Measurements from ENCODE around the gene NECTIN2. TPM values are rescaled to one million over a fixed set of nuclear protein-coding genes. Genes with fewer than 3 reads are reported as not detected.

Gene NECTIN2
- total and polyA plus RNA-seq, 2 donors (not counting 1 experiment from before 2014, with no cell fraction given): 0.15 to 0.32 TPM

GRCh38 chr19:44816301-44816700 lies 29.8 kb upstream of the NECTIN2 start:
- Mint-ChIP-seq H3K4me3 (no peak overlapping the region), H3K4me1 (no peaks in the 10 kb centered on the region), H3K9me3 (ENCODE audit: insufficient read depth) (no peaks in the 10 kb centered on the region), H3K27me3 (peaks cover 4% of the 10 kb centered on the region), H3K27ac (no peak overlapping the region)
- no peak overlapping the region for H3K4me2 ChIP-seq (replicated peaks; ENCODE audit: low read depth, low read length, poor library complexity, severe bottlenecking)
- no peak overlapping the region for H3K4me3 ChIP-seq (ENCODE audit: control extremely low read depth in 1 of 5, extremely low read depth in 1 of 5, insufficient read depth in 1 of 5, low read depth in 2 of 5, low read length in 4 of 5)
- intact Hi-C loops (cut with micrococcal nuclease): no loop called here
- TF ChIP-seq CTCF (IDR thresholded peaks at IDR 0.05) (no peak), EZH2 (IDR thresholded peaks at IDR 0.05; ENCODE audit: borderline replicate concordance, insufficient read depth, low read depth, low read length, poor library complexity, severe bottlenecking) (no peak)
- H3K9me3 ChIP-seq (ENCODE audit: control extremely low read depth in 1 of 3, control insufficient read depth in 2 of 3, insufficient read depth in 1 of 3, low read length in 2 of 3): peaks cover 0 to 4% (median 0%) of the 10 kb centered on the region in 3 donors
- no peak overlapping the region for H3K27ac ChIP-seq (ENCODE audit: low read length in 2 of 2)
- ChIA-PET POLR2A (no interaction called here), CTCF (no interaction called here)
- H3K4me1 ChIP-seq (ENCODE audit: control insufficient read depth in 2 of 2, insufficient read depth in 2 of 2, low read length in 2 of 2): no peaks in the 10 kb centered on the region
- no peak overlapping the region for H3K9ac ChIP-seq (ENCODE audit: low read length)
- ATAC-seq (ENCODE audit: low read depth) (no peak), DNase-seq (no peak)
- 67% methylated on average over 1 of the region's 2 CpGs for WGBS (ENCODE audit: insufficient coverage)
- H2AFZ ChIP-seq (ENCODE audit: insufficient read depth, low read depth, low read length, poor library complexity, severe bottlenecking): no peak overlapping the region
- no peaks in the 10 kb centered on the region for H3K27me3 ChIP-seq (replicated peaks in 1 of 4; ENCODE audit: control extremely low read depth in 1 of 4, control insufficient read depth in 3 of 4, insufficient read depth in 4 of 4, low read length in 3 of 4)
- H3K79me2 ChIP-seq (ENCODE audit: control insufficient read depth, insufficient read depth, low read length): no peaks in the 10 kb centered on the region
- H4K20me1 ChIP-seq (ENCODE audit: control insufficient read depth, insufficient read depth, low read length, poor library complexity, severe bottlenecking): no peaks in the 10 kb centered on the region
- no peaks in the 10 kb centered on the region for H3K36me3 ChIP-seq (replicated peaks in 1 of 2; ENCODE audit: control extremely low read depth in 1 of 2, control insufficient read depth in 1 of 2, extremely low read depth in 1 of 2, insufficient read depth in 2 of 2, low read length in 1 of 2)

GRCh38 chr19:44817725-44818465 lies 28.2 kb upstream of the NECTIN2 start:
- Histone ChIP-seq H3K9me3 (ENCODE audit: control extremely low read depth in 1 of 3, control insufficient read depth in 2 of 3, insufficient read depth in 1 of 3, low read length in 2 of 3) (peaks cover 0 to 4% (median 0%) of the 10 kb centered on the region in 3 donors), H3K27ac (ENCODE audit: low read length in 2 of 2) (no peak overlapping the region), H3K36me3 (replicated peaks in 1 of 2; ENCODE audit: control extremely low read depth in 1 of 2, control insufficient read depth in 1 of 2, extremely low read depth in 1 of 2, insufficient read depth in 2 of 2, low read length in 1 of 2) (no peaks in the 10 kb centered on the region), H3K9ac (ENCODE audit: low read length) (no peak overlapping the region), H3K4me2 (replicated peaks; ENCODE audit: low read depth, low read length, poor library complexity, severe bottlenecking) (no peak overlapping the region), H3K4me1 (ENCODE audit: control insufficient read depth in 2 of 2, insufficient read depth in 2 of 2, low read length in 2 of 2) (no peaks in the 10 kb centered on the region), H2AFZ (ENCODE audit: insufficient read depth, low read depth, low read length, poor library complexity, severe bottlenecking) (no peak overlapping the region), H4K20me1 (ENCODE audit: control insufficient read depth, insufficient read depth, low read length, poor library complexity, severe bottlenecking) (no peaks in the 10 kb centered on the region), H3K79me2 (ENCODE audit: control insufficient read depth, insufficient read depth, low read length) (no peaks in the 10 kb centered on the region), H3K4me3 (ENCODE audit: control extremely low read depth in 1 of 5, extremely low read depth in 1 of 5, insufficient read depth in 1 of 5, low read depth in 2 of 5, low read length in 4 of 5) (no peak overlapping the region), H3K27me3 (replicated peaks in 1 of 4; ENCODE audit: control extremely low read depth in 1 of 4, control insufficient read depth in 3 of 4, insufficient read depth in 4 of 4, low read length in 3 of 4) (no peaks in the 10 kb centered on the region)
- 84% methylated on average over 8 of the region's 8 CpGs for WGBS (ENCODE audit: insufficient coverage)
- intact Hi-C loops (cut with micrococcal nuclease): no loop called here
- no peak for DNase-seq
- TF ChIP-seq EZH2 (IDR thresholded peaks at IDR 0.05; ENCODE audit: borderline replicate concordance, insufficient read depth, low read depth, low read length, poor library complexity, severe bottlenecking) (no peak), CTCF (IDR thresholded peaks at IDR 0.05) (no peak)
- Mint-ChIP-seq H3K4me1 (no peaks in the 10 kb centered on the region), H3K9me3 (ENCODE audit: insufficient read depth) (no peaks in the 10 kb centered on the region), H3K27me3 (peaks cover 9% of the 10 kb centered on the region), H3K27ac (no peak overlapping the region), H3K4me3 (no peak overlapping the region)
- no peak for ATAC-seq (ENCODE audit: low read depth)
- CTCF ChIA-PET: no interaction called here
- POLR2A ChIA-PET: no interaction called here

Measured in B cell (primary cell).